Activated effector memory CD4-positive, alpha-beta T cell treated with anti-CD3 and anti-CD28 coated beads, Interleukin-2, amount 50 U/mL, for 16 hours (primary cell): ENCODE data around the gene TMX4.
"Not testable (repeated sequence)": the region's sequence is repeated elsewhere in the genome, so short reads cannot be mapped to it uniquely, and the experiment has no call there.

Source experiments
- DNase-seq: peaks from one replicate; pipeline ENCODE4 v3.0.0-alpha.2; 2020

TMX4 gene, protein sequence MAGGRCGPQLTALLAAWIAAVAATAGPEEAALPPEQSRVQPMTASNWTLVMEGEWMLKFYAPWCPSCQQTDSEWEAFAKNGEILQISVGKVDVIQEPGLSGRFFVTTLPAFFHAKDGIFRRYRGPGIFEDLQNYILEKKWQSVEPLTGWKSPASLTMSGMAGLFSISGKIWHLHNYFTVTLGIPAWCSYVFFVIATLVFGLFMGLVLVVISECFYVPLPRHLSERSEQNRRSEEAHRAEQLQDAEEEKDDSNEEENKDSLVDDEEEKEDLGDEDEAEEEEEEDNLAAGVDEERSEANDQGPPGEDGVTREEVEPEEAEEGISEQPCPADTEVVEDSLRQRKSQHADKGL

DNA sequence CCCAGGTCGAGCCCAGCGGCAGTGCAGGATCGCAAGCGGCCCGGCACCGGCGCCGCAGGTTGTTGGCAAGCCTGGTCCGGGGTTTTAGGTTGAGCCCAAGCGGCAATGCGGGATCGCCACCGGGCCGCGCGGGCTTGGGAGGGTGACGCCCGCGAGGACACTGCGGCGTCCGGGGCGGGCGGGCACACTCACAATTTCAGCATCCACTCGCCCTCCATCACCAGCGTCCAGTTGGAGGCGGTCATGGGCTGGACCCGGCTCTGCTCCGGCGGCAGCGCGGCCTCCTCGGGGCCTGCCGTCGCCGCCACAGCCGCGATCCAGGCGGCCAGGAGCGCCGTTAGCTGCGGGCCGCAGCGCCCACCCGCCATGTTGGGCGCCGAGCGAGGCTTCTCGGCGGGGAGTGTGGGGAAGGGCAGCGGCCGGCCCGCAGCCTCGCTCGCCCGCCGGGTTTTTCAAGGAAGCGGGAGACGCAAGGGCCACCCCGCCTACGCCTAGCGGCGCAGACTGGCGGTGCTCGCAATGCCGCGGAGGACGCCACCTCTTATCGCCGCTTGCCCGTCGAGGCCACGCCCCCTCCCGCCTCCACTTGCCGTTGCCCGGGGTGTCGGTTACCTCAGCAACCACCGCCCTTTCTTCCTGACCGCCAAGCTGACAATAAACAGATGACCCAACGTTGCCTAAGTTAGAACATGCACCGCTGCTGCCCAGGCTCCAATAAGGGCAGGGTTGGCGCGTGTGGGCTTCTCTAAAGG lies at the start of gene TMX4:
Gene TMX4 (minus strand): TSS at position 516 of the 752 bp plus-strand sequence. CDS start 148 bp downstream, at position 368.
- peak; percentile 96 for DNase-seq

DNA sequence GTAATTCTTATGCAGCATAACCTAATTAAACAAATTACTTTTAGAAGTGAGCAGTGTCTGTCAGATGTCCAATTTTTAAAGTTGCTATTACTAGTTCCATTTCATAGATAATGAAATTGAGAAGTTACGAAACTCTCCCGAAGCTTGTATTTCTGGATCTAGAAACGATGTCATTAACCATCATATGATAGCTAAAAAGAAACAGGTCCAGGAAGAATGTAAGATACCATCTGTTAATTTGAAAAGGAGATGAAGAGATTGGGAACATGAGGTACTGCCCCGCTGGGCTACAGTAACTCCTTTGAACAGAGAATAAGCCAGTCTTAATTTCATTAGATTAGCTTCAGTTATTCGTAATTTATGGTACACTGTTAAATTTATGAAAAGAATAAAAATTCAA lies 47.5 kb upstream of the TMX4 start:
- no peak for DNase-seq

DNA sequence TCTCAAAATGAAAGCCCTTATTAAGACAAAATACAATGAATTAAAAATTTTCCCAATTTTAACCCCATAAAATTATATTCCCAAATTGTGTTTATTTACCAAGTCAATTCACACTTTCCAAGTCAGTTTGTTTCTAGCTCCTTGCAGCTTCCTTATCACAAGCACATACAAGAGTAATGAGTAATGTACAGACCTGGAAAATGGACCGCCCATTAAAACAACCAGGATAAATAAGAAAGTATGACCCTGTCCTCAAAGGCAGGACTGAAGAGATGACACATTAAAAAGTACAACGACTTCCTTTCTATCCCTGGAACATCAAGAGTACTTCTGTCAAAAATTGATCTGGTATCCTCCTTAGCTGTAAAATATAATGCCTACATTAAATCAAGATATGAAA lies 47.1 kb upstream of the TMX4 start:
- no peak for DNase-seq

DNA sequence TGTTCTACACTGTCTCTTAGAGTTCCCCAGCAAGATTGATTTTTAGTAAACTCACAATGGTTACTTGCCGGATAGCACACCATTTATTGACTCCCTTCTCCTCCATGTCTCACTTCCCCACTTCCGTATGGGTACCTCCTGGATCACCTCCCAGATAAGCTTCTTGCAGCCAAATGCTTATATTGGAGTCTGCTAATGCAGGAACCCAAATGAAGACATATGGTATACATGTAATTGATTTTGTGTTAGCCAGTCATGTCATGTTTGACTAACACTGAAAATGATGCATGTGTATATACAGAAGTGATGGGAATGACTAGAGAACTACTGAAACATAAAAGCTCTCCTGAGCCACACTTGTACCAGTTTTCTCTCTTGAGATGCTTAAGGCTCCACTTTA lies 46.1 kb upstream of the TMX4 start:
- DNase-seq, result no peak

DNA sequence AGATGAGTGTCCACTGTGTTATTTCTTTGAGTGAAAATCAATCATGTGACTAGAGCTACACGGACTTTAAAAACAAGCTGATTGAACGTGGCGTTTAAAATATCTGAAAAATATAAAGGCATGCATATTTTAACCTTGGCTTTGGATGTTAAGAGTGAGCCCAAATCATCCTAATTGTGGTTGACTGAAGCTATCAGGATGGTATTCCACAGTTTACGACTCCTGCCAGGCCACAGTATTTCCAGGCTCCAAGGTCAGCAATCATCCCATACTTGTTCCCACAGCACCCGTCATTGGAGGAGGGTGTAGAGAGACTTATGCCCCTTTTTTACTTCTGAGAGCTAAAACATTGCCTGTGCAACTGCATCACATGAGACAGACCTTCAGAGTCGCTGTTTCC lies 43.2 kb upstream of the TMX4 start:
- no peak for DNase-seq

DNA sequence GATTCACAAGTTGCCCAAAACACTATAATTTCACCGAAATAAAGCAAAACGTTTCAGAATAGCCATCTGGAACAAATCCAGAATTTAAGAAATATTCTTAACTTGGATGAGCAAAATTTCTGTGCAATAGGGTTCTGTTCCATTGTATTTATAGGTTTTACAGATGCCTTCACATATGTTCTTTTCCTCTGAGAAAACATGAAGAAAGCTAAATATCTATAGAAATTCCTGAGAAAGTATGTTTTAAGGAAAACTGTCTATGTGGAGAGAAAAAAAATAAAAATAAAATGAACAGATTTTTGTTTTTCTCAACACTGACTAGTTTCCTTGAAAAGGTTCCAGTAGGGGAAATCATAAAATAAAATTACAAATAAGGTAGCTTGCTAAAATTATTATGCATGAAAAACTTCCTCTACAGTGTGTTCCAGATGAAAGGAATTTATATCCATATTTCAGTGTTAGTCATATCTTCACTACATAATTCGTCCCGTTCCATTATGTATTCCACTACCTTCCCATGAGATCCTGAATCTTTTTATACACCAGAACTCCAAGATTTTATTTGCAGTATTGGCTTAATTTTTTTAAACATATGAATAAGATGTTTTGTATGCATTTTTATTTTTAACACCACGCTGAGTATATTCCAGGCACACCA lies 42.4 kb upstream of the TMX4 start:
- DNase-seq, result no peak

DNA sequence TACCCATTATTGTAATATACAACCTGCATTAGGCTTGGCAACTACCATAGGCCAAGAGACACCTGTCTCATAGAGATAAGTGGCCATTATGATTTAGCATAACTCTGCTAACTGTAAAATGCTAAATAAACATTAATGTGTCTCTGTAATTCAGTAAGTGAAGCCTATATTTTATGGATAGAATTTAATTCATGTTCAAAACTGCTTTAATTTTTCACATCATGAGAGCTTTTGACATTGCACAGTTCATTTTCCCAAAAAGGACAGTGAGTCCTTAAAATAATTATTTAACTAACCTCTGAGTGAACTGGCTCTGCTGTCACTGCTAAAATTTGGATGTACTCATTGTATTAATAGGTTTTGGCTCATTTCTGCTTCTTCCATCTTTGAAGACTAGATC lies 41.4 kb upstream of the TMX4 start:
- no peak for DNase-seq

DNA sequence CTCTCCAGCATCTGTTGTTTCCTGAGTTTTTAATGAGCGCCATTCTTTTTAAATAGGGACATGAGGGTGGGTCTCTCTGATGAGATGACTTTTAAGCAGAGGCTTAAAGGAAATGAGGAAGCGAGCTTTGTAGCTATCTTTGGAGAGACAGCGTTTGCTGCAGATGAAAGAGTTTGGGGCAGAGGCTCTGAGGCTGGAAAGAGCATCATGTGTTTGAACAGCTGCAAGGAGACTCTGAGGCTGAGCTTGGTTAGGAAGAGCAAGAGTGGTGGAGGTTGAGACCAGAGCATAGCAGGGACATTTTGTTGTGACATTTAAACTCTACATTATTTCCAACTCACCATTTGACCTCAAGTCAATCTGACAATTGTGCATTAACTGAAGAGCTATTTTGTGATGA lies 38.3 kb upstream of the TMX4 start:
- no peak for DNase-seq

DNA sequence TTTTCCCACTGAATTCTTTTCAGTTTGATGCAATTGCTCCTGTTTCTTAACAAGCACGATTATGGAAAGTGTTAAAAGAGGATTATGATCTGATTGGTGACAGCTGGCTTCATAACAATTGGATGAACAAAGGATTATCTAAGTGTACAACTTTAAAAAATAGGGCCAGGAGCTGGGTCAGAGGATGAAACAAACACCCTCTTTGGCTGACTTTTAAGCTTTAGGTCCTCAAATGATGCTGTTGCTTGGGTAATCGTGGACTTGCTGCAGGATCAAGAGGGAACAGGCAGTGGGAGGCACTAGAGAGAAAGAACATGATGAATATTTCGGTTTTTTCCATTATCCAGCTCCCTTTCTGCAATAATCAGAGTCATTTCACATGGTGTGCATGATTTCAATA lies 35.5 kb upstream of the TMX4 start:
- no peak for DNase-seq

DNA sequence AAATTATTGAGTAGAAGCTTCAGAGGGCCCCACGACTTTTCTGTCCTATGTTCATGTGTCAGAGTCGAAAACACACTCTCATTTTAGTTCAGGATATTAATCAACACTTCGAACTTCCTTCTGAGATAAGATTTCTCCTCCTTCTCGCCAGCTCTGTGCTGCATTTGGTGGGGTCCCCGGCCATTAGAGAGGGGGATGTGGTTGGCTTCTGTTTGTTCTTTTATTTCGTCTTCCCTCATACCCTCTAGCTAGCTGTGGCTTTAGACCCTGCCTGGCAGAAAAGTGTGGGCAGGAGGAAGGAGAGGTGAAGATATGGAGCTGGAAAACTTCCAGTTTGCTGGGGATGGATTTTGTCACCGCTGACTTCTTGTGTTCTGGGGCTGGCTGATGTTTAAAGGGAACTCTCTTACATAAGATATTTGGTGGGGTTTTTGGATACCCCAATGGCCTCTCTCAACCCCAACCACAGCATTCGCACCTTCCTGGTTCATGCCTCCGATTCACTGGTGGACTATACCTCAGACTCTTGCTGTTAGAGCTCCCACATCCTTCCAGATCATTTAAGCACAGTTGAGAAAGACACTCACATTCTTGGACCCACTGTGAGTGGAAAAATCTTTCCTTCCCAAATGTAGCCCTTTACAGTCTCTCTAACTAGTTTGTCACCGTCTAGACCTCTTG lies 30.7 kb upstream of the TMX4 start:
- DNase-seq, result no peak

DNA sequence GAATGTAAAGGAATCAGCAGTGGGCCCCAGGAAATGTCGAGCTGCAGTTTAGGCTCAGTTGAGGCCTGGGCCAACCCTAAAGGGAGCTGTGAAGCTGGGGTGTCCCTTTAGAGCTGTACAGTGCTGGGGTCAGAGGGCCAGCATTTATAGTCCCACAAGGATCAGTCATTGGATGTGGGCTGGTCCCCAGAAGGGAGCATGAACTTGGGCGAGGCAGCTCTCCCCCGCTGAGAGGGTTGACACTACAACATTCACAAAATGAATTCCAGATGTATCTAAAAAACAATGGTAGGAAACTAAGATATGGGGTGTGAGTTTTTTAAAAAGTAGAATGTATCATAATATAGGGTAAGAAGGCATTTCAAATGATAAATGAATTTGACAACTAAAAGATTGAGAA lies 29.7 kb upstream of the TMX4 start:
- no peak for DNase-seq

DNA sequence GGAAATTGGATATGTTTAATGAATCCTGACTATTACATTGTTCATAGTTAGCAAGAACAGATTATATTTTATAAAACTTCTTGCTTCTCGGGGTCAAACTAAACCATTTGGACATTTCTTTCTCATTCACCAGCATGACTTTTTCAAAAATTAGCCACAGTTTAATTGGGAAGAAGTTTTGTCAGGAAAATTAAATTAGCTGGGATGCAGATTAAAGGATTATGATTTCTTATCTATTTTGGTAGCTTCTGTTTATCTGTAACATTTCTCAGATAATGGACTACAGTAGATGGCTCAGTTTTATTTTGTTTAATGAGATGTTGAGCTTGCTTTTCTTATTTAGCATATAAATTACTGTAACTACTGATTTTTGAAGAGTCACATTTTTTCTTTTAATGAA lies 26.4 kb upstream of the TMX4 start:
- no peak for DNase-seq

DNA sequence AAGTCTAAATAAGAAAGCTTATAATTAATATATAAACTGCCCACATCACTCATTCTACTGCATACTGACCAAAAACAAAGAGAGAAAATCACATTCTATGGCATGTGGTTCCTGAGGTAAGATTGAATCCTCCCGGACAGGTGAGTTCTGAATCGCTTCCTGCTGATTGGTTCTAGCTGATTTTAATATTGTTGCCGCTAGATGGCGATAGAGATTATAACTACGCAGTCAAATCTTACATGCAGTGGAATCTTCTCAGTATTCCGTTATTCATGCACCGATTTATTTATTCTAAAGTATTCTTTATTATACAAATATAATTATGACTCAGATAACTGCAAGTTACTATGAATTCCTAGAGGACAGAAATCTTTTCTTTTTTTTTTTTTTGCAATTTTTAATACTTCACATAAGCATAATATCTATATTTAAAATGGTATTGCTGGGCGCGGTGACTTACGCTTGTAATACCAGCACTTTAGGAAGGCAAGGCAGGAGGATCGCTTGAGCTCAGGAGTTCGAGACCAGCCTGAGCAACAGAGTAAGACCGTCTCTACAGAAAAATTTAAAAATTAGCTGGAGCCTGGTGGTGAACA lies 24.2 kb upstream of the TMX4 start:
- no peak for DNase-seq

DNA sequence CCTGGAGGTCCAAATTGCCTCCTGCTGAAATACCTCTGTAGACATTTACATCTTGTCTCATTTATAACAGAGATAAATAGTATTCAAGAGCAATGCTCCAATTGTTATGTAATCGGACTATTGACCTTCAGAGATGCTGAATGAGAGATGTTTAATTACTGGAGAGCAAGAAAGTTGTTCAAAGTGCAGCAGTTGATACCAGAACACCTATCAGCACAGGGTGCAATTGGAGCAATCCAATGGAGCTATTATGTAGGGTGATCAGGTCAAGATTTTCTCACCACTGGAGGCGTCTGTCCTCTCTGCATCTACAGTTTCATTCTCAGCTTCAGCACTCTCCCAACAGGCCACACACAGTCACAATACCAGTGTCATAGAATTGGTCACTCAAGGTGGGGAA lies 19.5 kb upstream of the TMX4 start:
- DNase-seq, result no peak

DNA sequence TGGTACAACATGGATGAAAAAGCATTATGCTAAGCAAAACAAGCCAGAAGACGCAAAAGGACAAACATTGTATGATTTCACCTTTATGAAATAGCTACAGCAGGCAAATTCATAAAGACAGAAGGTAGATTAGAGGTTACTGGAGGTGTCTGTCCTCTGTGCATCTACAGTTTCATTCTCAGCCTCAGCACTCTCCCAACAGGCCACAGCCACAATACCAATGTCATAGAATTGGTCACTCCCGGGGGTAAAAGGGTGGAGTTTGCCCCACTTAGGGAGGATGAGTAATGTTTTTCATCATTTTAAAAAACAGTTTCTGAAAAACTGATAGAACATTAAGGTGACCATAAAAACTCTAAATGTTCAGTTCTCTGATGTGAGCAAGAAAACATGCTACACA lies 17.2 kb upstream of the TMX4 start:
- no peak for DNase-seq

DNA sequence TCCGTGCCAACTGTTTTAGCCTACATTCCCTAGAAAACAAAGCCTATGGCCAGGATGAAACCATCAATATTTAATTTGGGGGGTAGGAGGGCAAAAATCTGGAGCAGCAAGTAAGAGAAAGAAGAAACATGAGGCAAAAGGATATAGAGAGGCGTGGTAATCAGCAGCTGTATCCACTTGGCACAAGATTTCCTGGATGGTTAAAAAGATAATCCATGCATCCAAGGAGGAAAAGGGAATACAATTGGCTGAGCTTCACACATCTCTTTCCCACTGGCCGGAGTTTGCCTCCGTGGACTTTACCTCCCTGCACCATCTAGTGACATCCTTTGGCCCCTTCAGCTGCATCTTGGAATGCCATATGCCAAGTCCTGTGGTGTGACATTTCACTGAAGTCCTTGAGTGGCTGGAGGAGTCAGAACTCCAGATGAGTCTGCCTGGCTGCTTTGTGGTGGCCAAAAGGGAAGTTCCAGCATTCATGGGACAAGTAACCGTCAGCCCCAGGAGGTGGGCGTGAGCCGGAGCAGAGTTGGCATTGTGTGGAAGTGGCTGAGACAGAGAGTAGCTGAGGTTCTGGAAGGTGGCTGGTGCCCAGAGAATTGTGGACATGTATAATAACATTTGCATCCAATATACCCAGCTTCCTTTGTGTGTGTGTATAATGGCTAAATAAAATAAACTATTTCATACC lies 13.7 kb upstream of the TMX4 start:
- no peak for DNase-seq

DNA sequence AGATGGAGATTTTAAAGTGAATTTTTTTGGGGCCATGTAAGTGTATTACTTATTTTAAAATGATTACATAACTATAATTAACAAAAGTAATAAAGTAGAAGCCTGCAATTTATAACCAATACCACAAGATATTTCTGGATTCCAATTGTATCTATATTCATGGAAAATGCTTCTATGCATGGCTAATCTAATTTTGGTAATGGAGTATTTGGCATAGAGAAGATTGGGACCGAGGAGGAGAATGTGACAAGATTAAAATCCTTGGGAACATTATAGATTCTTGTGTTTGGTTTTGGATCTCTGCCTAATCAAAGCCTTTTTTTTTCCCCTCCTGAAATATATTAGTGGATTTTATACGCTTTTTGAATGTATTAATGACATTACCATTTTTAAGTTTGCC lies 12.9 kb upstream of the TMX4 start:
- DNase-seq, result no peak

DNA sequence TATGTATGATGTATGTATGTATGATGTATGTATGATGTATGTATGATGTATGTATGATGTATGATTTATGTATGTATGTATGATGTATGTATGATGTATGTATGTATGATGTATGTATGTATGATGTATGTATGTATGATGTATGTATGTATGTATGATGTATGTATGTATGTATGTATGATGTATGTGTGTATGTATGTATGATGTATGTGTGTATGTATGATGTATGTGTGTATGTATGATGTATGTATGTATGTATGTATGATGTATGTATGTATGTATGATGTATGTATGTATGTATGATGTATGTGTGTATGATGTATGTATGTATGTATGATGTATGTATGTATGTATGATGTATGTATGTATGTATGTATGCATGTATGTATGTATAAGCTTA lies 12.0 kb upstream of the TMX4 start:
- DNase-seq, result not testable (repeated sequence)

DNA sequence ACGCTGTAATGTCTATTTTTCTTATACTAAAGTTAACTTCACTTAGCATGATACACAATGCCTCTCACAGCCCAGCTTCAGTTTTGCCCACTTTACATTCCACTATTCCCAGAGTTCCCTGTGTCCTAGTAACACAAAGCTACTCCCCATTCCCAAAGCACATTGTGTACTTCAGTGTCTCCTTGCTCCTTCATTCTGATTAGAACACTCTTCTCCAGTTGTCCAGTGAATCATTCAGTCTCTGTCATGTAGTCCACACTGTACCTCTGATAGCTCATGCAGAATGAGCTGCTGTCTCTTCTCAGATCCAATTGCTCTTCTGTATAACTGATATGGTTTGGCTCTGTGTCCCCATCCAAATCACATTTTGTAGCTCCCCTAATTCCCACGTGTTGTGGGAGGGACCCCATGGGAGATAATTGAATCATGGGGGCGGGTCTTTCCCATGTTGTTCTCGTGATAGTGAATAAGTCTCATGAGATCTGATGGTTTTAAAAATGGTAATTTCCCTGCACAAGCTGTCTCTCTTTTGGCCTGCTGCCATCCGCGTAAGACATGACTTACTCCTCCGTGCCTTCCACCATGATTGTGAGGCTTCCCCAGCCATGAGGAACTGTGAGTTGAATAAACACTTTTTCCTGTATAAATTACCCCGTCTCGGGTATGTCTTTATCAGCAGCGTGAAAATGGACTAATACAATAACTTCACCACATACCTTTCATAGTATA lies 2.1 kb upstream of the TMX4 start:
- no peak for DNase-seq

DNA sequence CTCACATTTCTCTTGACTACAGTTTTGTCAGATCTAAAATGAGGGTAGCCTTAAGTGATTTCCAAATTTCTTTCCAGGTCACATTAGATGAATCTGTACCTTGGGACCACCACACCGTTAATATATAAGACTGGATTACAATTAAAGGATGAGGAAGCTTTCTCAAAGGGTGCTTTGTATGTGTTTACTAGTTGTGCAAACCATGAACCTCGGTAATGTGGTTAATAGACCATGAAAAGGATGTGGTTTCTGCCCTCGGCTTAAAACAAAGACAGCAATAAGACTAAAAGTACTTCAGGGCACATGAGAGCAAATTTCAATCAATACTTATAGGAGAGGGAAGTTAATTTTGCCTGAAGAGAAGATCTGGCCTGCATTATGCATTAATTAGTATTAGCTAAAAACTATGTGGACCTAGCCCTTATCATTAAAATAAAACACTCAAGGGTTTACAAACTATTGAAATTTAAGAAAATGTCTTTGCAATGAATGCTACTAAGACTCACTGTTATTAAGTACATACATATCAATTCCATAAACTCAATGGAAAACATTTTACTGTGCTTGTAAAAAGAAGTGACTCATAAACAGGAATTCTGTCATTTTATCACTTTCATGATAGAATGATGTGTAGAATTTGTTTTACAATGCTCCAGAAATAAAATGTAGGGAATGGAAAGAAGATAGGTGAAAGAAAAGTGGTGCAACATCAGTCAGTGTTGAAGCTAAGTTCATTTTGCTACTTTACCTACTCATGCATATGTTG lies 936 bp upstream of the TMX4 start:
- DNase-seq, result no peak

DNA sequence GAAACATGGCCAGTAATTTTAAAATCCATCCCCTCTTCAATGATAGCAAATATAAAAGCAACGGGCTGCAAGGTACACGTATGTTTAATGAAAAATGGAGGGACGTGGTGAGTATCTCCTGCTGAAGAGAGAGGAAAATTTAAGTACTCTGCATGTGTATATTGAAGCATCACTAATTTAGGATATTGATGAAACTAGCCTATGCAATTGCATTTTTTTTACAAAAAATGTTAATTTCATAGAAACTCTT lies 362 bp upstream of the TMX4 start:
- no peak for DNase-seq

DNA sequence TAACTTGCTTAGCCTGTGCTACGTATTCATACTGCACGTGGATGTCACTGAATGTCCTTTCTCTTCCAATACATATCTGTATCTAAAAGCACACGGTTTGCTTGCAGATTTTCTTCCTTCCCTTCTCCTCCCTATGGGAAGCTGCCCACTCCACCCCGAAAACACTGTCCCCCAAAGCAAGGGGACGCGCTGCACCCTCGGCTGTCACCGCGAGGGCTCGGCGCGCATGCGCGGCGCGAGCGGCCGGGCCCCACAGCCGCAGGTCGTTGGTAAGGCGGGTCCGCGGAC lies 659 bp downstream of the TMX4 start:
- DNase-seq, result peak; percentile 88
